ENCODE measurements around the gene ARHGAP40.

DNA sequence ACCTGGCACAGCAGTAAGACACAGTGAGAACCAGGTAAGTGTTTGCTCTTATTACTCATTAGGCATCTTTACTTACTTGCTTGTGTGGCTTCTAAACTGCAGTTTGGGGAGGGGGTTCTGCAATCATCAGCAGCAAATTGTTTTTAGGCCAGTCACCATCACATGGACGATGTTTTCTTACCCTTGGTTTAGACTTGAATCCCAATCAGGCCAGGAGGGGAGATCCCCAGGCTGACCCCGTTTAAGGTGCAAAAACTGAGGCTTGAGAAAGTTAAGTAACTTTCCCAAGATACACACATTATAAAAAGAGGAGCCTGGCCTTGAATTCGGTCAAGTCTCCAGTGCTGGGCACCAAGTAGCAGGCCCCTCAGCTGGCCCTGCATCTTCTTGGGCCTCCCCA is 70.9 kb downstream of the ARHGAP40 start:
- TF ChIP-seq, protein P1, sequence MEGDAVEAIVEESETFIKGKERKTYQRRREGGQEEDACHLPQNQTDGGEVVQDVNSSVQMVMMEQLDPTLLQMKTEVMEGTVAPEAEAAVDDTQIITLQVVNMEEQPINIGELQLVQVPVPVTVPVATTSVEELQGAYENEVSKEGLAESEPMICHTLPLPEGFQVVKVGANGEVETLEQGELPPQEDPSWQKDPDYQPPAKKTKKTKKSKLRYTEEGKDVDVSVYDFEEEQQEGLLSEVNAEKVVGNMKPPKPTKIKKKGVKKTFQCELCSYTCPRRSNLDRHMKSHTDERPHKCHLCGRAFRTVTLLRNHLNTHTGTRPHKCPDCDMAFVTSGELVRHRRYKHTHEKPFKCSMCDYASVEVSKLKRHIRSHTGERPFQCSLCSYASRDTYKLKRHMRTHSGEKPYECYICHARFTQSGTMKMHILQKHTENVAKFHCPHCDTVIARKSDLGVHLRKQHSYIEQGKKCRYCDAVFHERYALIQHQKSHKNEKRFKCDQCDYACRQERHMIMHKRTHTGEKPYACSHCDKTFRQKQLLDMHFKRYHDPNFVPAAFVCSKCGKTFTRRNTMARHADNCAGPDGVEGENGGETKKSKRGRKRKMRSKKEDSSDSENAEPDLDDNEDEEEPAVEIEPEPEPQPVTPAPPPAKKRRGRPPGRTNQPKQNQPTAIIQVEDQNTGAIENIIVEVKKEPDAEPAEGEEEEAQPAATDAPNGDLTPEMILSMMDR (IDR thresholded peaks at IDR 0.05) = no peak
- TF ChIP-seq POLR2A (IDR thresholded peaks at IDR 0.05) = no peak
